SK-N-SH treated with all-trans-retinoic acid at 6 μM for 48 hours (cell line): ENCODE results near the gene CCDC167.

ENCODE experiments used
- ATAC-seq: fragments of 200-7000 bp; cut with Tn5 transposase; 3 replicates; pipeline ENCODE4 v1.9.1; 2020; ENCODE audit warnings: mild to moderate bottlenecking, moderate library complexity
- ARNTL ChIP-seq: fragments of 450-650 bp; formaldehyde crosslinking; IDR thresholded peaks from 2 replicates; pipeline ENCODE4 v1.5.0; 2020; ENCODE audit warnings: low read depth, mild to moderate bottlenecking, moderate library complexity, borderline replicate concordance
- BACH2 ChIP-seq: fragments of 250-450 bp; sonication (Bioruptor Pico); IDR thresholded peaks from 2 replicates; pipeline ENCODE4 v1.9.0; 2021; ENCODE audit warnings: mild to moderate bottlenecking, borderline replicate concordance
- CSDC2 ChIP-seq: fragments of 250-450 bp; sonication (Bioruptor Pico); IDR thresholded peaks from 2 replicates; pipeline ENCODE4 v1.5.0; 2020; ENCODE audit warnings: mild to moderate bottlenecking, moderate library complexity
- ESRRG ChIP-seq: fragments of 250-450 bp; sonication (Bioruptor Pico); IDR thresholded peaks from 2 replicates; pipeline ENCODE4 v1.6.1; 2021; ENCODE audit warnings: mild to moderate bottlenecking
- GLIS3 ChIP-seq: fragments of 250-450 bp; sonication (Bioruptor Pico); IDR thresholded peaks from 2 replicates; pipeline ENCODE4 v1.5.0; 2020; ENCODE audit warnings: mild to moderate bottlenecking, moderate library complexity
- ISL1 ChIP-seq: fragments of 250-450 bp; sonication (Bioruptor Pico); IDR thresholded peaks from 2 replicates; pipeline ENCODE4 v2.1.2; 2022; ENCODE audit warnings: mild to moderate bottlenecking, moderate library complexity
- OSR1 ChIP-seq: fragments of 250-450 bp; sonication (Bioruptor Pico); IDR thresholded peaks from 2 replicates; pipeline ENCODE4 v1.8.0; 2022; ENCODE audit warnings: moderate library complexity, mild to moderate bottlenecking, inconsistent platforms
- PPARA ChIP-seq: fragments of 250-450 bp; sonication (Bioruptor Pico); IDR thresholded peaks from 2 replicates; pipeline ENCODE4 v1.5.0; 2020; ENCODE audit warnings: mild to moderate bottlenecking, borderline replicate concordance
- RARB ChIP-seq: fragments of 250-450 bp; sonication (Bioruptor Pico); IDR thresholded peaks from 2 replicates; pipeline ENCODE4 v1.8.0; 2021; ENCODE audit warnings: mild to moderate bottlenecking, moderate library complexity
- SNAI2 ChIP-seq: fragments of 250-450 bp; sonication (Bioruptor Pico); IDR thresholded peaks from 2 replicates; pipeline ENCODE4 v1.5.0; 2020; ENCODE audit warnings: mild to moderate bottlenecking, moderate library complexity
- TCF4 ChIP-seq: fragments of 250-450 bp; sonication (Bioruptor Pico); IDR thresholded peaks from 2 replicates; pipeline ENCODE4 v1.8.0; 2021; ENCODE audit warnings: mild to moderate bottlenecking, moderate library complexity, borderline replicate concordance
- TOX ChIP-seq: fragments of 250-450 bp; sonication (Bioruptor Pico); IDR thresholded peaks from 2 replicates; pipeline ENCODE4 v1.8.0; 2021; ENCODE audit warnings: mild to moderate bottlenecking, moderate library complexity, borderline replicate concordance
- ZC3H10 ChIP-seq: fragments of 250-450 bp; sonication (Bioruptor Pico); IDR thresholded peaks from 2 replicates; pipeline ENCODE4 v1.5.1; 2021; ENCODE audit warnings: mild to moderate bottlenecking, moderate library complexity
- ZFP30 ChIP-seq: fragments of 450-650 bp; formaldehyde crosslinking; IDR thresholded peaks from 2 replicates; pipeline ENCODE4 v1.5.0; 2022; ENCODE audit warnings: mild to moderate bottlenecking, moderate library complexity
- ZNF565 ChIP-seq: fragments of 450-650 bp; formaldehyde crosslinking; conservative IDR thresholded peaks from 2 replicates; pipeline ENCODE4 v1.5.0; 2020; ENCODE audit warnings: low read depth, mild to moderate bottlenecking, moderate library complexity
- ZNF70 ChIP-seq: fragments of 450-650 bp; formaldehyde crosslinking; IDR thresholded peaks from 2 replicates; pipeline ENCODE4 v1.5.0; 2020; ENCODE audit warnings: mild to moderate bottlenecking, moderate library complexity
- ZNF8 ChIP-seq: fragments of 450-650 bp; formaldehyde crosslinking; IDR thresholded peaks from 2 replicates; pipeline ENCODE4 v1.5.0; 2020; ENCODE audit warnings: mild to moderate bottlenecking, moderate library complexity
- TF ChIP-seq, protein P1 (sequence below): fragments of 250-450 bp; sonication (Bioruptor Pico); IDR thresholded peaks from 2 replicates; pipeline ENCODE4 v1.8.0; 2021; ENCODE audit warnings: low read depth, mild to moderate bottlenecking, moderate library complexity, borderline replicate concordance
- TF ChIP-seq, protein P2 (sequence below): fragments of 250-450 bp; sonication (Bioruptor Pico); IDR thresholded peaks from 2 replicates; pipeline ENCODE4 v1.8.0; 2020; ENCODE audit warnings: mild to moderate bottlenecking, moderate library complexity, borderline replicate concordance
- TF ChIP-seq, protein P3 (sequence below): fragments of 250-450 bp; sonication (Bioruptor Pico); IDR thresholded peaks from 2 replicates; pipeline ENCODE4 v1.5.1; 2021; ENCODE audit warnings: mild to moderate bottlenecking, moderate library complexity
- TF ChIP-seq, protein P4 (sequence below): fragments of 250-450 bp; sonication (Bioruptor Pico); IDR thresholded peaks from 2 replicates; pipeline ENCODE4 v1.5.0; 2020; ENCODE audit warnings: mild to moderate bottlenecking, moderate library complexity
- TF ChIP-seq, protein P5 (sequence below): fragments of 250-450 bp; sonication (Bioruptor Pico); IDR thresholded peaks from 2 replicates; pipeline ENCODE4 v1.5.1; 2020; ENCODE audit warnings: low read depth, mild to moderate bottlenecking, moderate library complexity

The CCDC167 gene

DNA sequence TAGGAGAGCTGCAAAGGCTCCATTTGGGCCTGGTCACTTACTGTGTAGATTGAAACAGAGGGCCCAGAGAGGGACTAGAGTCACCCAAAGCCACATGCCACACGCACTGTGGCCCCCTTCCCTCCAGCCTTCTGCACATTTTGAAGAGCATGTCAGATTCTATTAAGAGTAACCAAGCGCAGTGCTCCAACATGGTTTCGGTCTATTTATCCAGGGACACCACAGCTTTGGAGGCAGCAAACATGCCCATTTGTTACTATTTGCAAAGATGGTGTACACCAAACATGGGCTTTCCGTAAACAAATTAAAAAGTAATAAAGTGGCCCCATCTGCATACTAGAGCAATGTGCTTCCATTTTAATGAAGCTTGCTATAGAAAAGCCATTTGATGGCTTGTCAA, 43.7 kb upstream of the CCDC167 start:
- no peak for ATAC-seq

DNA sequence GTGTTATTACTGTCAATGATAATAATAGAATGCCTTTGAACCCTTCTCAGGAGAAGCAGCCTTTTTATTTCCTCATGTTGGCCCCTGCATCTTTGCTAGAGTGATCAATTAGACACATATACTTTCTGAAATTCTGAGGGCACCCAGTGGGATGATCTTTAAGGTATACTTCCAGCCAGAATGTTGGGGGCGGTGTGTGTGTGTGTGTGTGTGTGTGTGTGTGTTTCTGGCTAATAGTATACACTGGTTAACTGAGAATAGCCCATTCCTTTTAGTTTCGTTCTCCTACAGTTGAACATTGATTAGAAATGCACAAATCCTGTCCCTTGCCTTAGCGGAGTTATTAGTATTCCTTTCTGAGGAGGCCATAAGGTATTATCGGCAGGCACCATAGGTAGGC, 41.7 kb upstream of the CCDC167 start:
- ATAC-seq = no peak

More for the DNA sequence above, 43.7 kb upstream of the CCDC167 start:
- TF ChIP-seq ISL1 (CRISPR knock-in tag) (no peak), ZNF70 (CRISPR knock-in tag) (no peak), RARB (no peak), ARNTL (CRISPR knock-in tag) (no peak), ESRRG (no peak), SNAI2 (CRISPR knock-in tag) (no peak), ZNF8 (no peak), ZNF565 (CRISPR knock-in tag) (no peak), OSR1 (no peak), ZFP30 (CRISPR knock-in tag) (no peak), BACH2 (CRISPR knock-in tag) (no peak)
- TF ChIP-seq, protein P1, sequence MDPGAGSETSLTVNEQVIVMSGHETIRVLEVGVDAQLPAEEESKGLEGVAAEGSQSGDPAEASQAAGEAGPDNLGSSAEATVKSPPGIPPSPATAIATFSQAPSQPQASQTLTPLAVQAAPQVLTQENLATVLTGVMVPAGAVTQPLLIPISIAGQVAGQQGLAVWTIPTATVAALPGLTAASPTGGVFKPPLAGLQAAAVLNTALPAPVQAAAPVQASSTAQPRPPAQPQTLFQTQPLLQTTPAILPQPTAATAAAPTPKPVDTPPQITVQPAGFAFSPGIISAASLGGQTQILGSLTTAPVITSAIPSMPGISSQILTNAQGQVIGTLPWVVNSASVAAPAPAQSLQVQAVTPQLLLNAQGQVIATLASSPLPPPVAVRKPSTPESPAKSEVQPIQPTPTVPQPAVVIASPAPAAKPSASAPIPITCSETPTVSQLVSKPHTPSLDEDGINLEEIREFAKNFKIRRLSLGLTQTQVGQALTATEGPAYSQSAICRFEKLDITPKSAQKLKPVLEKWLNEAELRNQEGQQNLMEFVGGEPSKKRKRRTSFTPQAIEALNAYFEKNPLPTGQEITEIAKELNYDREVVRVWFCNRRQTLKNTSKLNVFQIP (CRISPR knock-in tag) = no peak
- TF ChIP-seq, protein P2, sequence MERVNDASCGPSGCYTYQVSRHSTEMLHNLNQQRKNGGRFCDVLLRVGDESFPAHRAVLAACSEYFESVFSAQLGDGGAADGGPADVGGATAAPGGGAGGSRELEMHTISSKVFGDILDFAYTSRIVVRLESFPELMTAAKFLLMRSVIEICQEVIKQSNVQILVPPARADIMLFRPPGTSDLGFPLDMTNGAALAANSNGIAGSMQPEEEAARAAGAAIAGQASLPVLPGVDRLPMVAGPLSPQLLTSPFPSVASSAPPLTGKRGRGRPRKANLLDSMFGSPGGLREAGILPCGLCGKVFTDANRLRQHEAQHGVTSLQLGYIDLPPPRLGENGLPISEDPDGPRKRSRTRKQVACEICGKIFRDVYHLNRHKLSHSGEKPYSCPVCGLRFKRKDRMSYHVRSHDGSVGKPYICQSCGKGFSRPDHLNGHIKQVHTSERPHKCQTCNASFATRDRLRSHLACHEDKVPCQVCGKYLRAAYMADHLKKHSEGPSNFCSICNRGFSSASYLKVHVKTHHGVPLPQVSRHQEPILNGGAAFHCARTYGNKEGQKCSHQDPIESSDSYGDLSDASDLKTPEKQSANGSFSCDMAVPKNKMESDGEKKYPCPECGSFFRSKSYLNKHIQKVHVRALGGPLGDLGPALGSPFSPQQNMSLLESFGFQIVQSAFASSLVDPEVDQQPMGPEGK = no peak
- TF ChIP-seq, protein P3, sequence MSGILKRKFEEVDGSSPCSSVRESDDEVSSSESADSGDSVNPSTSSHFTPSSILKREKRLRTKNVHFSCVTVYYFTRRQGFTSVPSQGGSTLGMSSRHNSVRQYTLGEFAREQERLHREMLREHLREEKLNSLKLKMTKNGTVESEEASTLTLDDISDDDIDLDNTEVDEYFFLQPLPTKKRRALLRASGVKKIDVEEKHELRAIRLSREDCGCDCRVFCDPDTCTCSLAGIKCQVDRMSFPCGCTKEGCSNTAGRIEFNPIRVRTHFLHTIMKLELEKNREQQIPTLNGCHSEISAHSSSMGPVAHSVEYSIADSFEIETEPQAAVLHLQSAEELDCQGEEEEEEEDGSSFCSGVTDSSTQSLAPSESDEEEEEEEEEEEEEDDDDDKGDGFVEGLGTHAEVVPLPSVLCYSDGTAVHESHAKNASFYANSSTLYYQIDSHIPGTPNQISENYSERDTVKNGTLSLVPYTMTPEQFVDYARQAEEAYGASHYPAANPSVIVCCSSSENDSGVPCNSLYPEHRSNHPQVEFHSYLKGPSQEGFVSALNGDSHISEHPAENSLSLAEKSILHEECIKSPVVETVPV (CRISPR knock-in tag) = no peak

More for the DNA sequence above, 41.7 kb upstream of the CCDC167 start:
- TF ChIP-seq ZNF565 (CRISPR knock-in tag) = no peak
- TF ChIP-seq GLIS3 (CRISPR knock-in tag) = no peak
- no peak for TF ChIP-seq CSDC2 (CRISPR knock-in tag)
- TF ChIP-seq, protein P4, sequence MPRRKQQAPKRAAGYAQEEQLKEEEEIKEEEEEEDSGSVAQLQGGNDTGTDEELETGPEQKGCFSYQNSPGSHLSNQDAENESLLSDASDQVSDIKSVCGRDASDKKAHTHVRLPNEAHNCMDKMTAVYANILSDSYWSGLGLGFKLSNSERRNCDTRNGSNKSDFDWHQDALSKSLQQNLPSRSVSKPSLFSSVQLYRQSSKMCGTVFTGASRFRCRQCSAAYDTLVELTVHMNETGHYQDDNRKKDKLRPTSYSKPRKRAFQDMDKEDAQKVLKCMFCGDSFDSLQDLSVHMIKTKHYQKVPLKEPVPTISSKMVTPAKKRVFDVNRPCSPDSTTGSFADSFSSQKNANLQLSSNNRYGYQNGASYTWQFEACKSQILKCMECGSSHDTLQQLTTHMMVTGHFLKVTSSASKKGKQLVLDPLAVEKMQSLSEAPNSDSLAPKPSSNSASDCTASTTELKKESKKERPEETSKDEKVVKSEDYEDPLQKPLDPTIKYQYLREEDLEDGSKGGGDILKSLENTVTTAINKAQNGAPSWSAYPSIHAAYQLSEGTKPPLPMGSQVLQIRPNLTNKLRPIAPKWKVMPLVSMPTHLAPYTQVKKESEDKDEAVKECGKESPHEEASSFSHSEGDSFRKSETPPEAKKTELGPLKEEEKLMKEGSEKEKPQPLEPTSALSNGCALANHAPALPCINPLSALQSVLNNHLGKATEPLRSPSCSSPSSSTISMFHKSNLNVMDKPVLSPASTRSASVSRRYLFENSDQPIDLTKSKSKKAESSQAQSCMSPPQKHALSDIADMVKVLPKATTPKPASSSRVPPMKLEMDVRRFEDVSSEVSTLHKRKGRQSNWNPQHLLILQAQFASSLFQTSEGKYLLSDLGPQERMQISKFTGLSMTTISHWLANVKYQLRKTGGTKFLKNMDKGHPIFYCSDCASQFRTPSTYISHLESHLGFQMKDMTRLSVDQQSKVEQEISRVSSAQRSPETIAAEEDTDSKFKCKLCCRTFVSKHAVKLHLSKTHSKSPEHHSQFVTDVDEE (CRISPR knock-in tag) = no peak
- no peak for TF ChIP-seq RARB
- no peak for TF ChIP-seq ESRRG
- no peak for TF ChIP-seq TOX
- TF ChIP-seq ZNF8 = no peak
- TF ChIP-seq, protein P5, sequence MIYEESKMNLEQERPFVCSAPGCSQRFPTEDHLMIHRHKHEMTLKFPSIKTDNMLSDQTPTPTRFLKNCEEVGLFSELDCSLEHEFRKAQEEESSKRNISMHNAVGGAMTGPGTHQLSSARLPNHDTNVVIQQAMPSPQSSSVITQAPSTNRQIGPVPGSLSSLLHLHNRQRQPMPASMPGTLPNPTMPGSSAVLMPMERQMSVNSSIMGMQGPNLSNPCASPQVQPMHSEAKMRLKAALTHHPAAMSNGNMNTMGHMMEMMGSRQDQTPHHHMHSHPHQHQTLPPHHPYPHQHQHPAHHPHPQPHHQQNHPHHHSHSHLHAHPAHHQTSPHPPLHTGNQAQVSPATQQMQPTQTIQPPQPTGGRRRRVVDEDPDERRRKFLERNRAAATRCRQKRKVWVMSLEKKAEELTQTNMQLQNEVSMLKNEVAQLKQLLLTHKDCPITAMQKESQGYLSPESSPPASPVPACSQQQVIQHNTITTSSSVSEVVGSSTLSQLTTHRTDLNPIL (CRISPR knock-in tag) = no peak
- no peak for TF ChIP-seq ZC3H10 (CRISPR knock-in tag)
- TF ChIP-seq PPARA (CRISPR knock-in tag) = no peak
- TF ChIP-seq, protein P2 = no peak
- no peak for TF ChIP-seq BACH2 (CRISPR knock-in tag)
- TF ChIP-seq SNAI2 (CRISPR knock-in tag) = no peak
- no peak for TF ChIP-seq TCF4 (CRISPR knock-in tag)
- no peak for TF ChIP-seq ARNTL (CRISPR knock-in tag)
